A549 (cell line): ENCODE data around the gene CYP4V2.

Experiments
- CBX2 ChIP-seq: fragments of 200-600 bp; sonication (generic); IDR thresholded peaks from 2 replicates; pipeline ENCODE4 v1.6.1; 2016; ENCODE audit warnings: low read depth, mild to moderate bottlenecking, borderline replicate concordance
- CBX8 ChIP-seq: fragments of 200-600 bp; sonication (generic); IDR thresholded peaks from 2 replicates; pipeline ENCODE4 v1.6.1; 2016
- CHD2 ChIP-seq: fragments of 150-350 bp; IDR thresholded peaks from 2 replicates; pipeline ENCODE4 v1.6.1; 2014; ENCODE audit warnings: low read length; ENCODE audit not compliant: partially characterized antibody
- CTCF ChIP-seq: fragments of >200 bp; sonication (Bioruptor Twin); formaldehyde crosslinking; IDR thresholded peaks from 3 replicates; pipeline ENCODE4 v1.5.1; 2016
- EP300 ChIP-seq, 2 experiments: fragments of >200 bp; sonication (Bioruptor Twin); formaldehyde crosslinking; IDR thresholded peaks; 2 replicates in 1 of 2; 3 replicates in 1 of 2; pipeline ENCODE4 v1.6.1; 2016 to 2017
- ESRRA ChIP-seq: fragments of 150-350 bp; IDR thresholded peaks from 2 replicates; pipeline ENCODE4 v1.6.1; 2014; ENCODE audit warnings: mild to moderate bottlenecking, low read length, borderline replicate concordance
- MAX ChIP-seq: IDR thresholded peaks from 2 replicates; pipeline ENCODE4 v1.6.1; 2012
- MAZ ChIP-seq: fragments of 150-350 bp; IDR thresholded peaks from 2 replicates; pipeline ENCODE4 v1.6.1; 2014; ENCODE audit warnings: antibody characterized with exemption, low read depth, low read length, borderline replicate concordance
- POLR2A ChIP-seq: IDR thresholded peaks from 2 replicates; pipeline ENCODE4 v1.6.1; 2012; ENCODE audit warnings: mild to moderate bottlenecking, low read length
- RAD21 ChIP-seq, 2 experiments: fragments of >200 bp in 1 of 2; sonication (Bioruptor Twin) in 1 of 2; formaldehyde crosslinking in 1 of 2; IDR thresholded peaks in 1 of 2; conservative IDR thresholded peaks in 1 of 2; 2 replicates in 1 of 2; 3 replicates in 1 of 2; pipeline ENCODE4 v1.6.1; 2012 to 2018; ENCODE audit warnings: inconsistent platforms in 1 of 2
- SMC3 ChIP-seq: fragments of >200 bp; sonication (Bioruptor Twin); formaldehyde crosslinking; IDR thresholded peaks from 3 replicates; pipeline ENCODE4 v1.6.1; 2018; ENCODE audit warnings: inconsistent platforms

- TF ChIP-seq ESRRA, result no peak
- TF ChIP-seq CTCF, result no peak
- no peak for TF ChIP-seq EP300 (IDR thresholded peaks at IDR 0.05)
- no peak for TF ChIP-seq MAX
- no peak for TF ChIP-seq MAZ
- TF ChIP-seq POLR2A, result no peak
- no peak for TF ChIP-seq CBX8
- no peak for TF ChIP-seq CBX2
- no peak for TF ChIP-seq SMC3
- no peak for TF ChIP-seq CHD2
- TF ChIP-seq RAD21 (conservative IDR thresholded peaks at IDR 0.05 in 1 of 2, IDR thresholded peaks at IDR 0.05 in 1 of 2), result no peak
These were observed 37.1 kb downstream of the CYP4V2 start for GRCh38 chr4:186228514-186228894.
